Liver (tissue), 9 donors: ENCODE results near the gene S100PBP. TPM values are rescaled to one million over a fixed set of nuclear protein-coding genes. Genes with fewer than 3 reads are reported as not detected.
A peak's percentile ranks its signal among the peaks of the same experiment; 100 is the strongest.

Source experiments
- DNase-seq: peaks from one replicate; pipeline ENCODE4 v3.0.0-alpha.2; 2017; ENCODE audit warnings: low spot score
- H3K27ac ChIP-seq, 2 donors: one replicate each; pipeline ENCODE4 v1.7.0; 2013; ENCODE audit warnings: inconsistent platforms in 2 of 2, low read length in 2 of 2, control low read depth in 1 of 2, low read depth in 1 of 2, mild to moderate bottlenecking in 1 of 2
- H3K27me3 ChIP-seq, 4 donors: one replicate each; pipeline versions ENCODE4 v1.6.1 to v1.7.0; 2013; ENCODE audit warnings: low read length in 3 of 4, inconsistent platforms in 1 of 4, mild to moderate bottlenecking in 1 of 4, moderate library complexity in 1 of 4; ENCODE audit not compliant: control insufficient read depth in 4 of 4, insufficient read depth in 4 of 4
- H3K36me3 ChIP-seq, 4 donors: one replicate each; pipeline versions ENCODE4 v1.6.1 to v1.7.0; 2013; ENCODE audit warnings: low read length in 3 of 4, mild to moderate bottlenecking in 3 of 4, low read depth in 1 of 4, moderate library complexity in 1 of 4; ENCODE audit not compliant: control insufficient read depth in 4 of 4, insufficient read depth in 3 of 4
- H3K4me1 ChIP-seq, 4 donors: one replicate each; pipeline versions ENCODE4 v1.6.1 to v1.7.0; 2013; ENCODE audit warnings: low read length in 3 of 4, mild to moderate bottlenecking in 3 of 4, moderate library complexity in 1 of 4; ENCODE audit not compliant: control insufficient read depth in 4 of 4, insufficient read depth in 4 of 4
- H3K4me3 ChIP-seq, 3 donors: one replicate each; pipeline versions ENCODE4 v1.6.1 to v1.7.0; 2013; ENCODE audit warnings: low read length in 3 of 3, control low read depth in 1 of 3, low read depth in 1 of 3, mild to moderate bottlenecking in 1 of 3
- H3K9ac ChIP-seq, 2 donors: one replicate each; pipeline ENCODE4 v1.7.0; 2013; ENCODE audit warnings: low read length in 2 of 2, mild to moderate bottlenecking in 2 of 2, moderate library complexity in 2 of 2, control low read depth in 1 of 2, low read depth in 1 of 2
- H3K9me3 ChIP-seq, 4 donors: one replicate each; pipeline versions ENCODE4 v1.6.1 to v1.7.0; 2013; ENCODE audit warnings: low read length in 3 of 4; ENCODE audit not compliant: control insufficient read depth in 4 of 4
- EGR1 ChIP-seq, 2 donors: IDR thresholded peaks; 2 replicates each; pipeline ENCODE4 v1.6.1; 2016 to 2018; ENCODE audit warnings: antibody characterized with exemption in 2 of 2, low read depth in 2 of 2
- FOXA1 ChIP-seq: IDR thresholded peaks from 2 replicates; pipeline ENCODE4 v1.6.1; 2016; ENCODE audit warnings: antibody characterized with exemption
- FOXA2 ChIP-seq: IDR thresholded peaks from 2 replicates; pipeline ENCODE4 v1.6.1; 2016; ENCODE audit warnings: antibody characterized with exemption
- GABPA ChIP-seq, 2 donors: IDR thresholded peaks in 1 of 2; conservative IDR thresholded peaks in 1 of 2; 2 replicates each; pipeline ENCODE4 v1.6.1; 2016; ENCODE audit warnings: antibody characterized with exemption in 2 of 2, mild to moderate bottlenecking in 1 of 2, moderate library complexity in 1 of 2
- HNF4A ChIP-seq, 2 donors: conservative IDR thresholded peaks; 2 replicates each; pipeline ENCODE4 v1.6.1; 2016; ENCODE audit warnings: antibody characterized with exemption in 2 of 2, mild to moderate bottlenecking in 2 of 2
- HNF4G ChIP-seq: IDR thresholded peaks from 2 replicates; pipeline ENCODE4 v1.6.1; 2016; ENCODE audit warnings: antibody characterized with exemption
- JUND ChIP-seq, 2 donors: IDR thresholded peaks; 2 replicates each; pipeline ENCODE4 v1.6.1; 2016; ENCODE audit warnings: antibody characterized with exemption in 2 of 2
- NR2F2 ChIP-seq: IDR thresholded peaks from 2 replicates; pipeline ENCODE4 v1.6.1; 2016; ENCODE audit warnings: antibody characterized with exemption
- RAD21 ChIP-seq, 2 donors: IDR thresholded peaks; 2 replicates each; pipeline ENCODE4 v1.6.1; 2016; ENCODE audit warnings: antibody characterized with exemption in 2 of 2, mild to moderate bottlenecking in 2 of 2
- RXRA ChIP-seq, 2 donors: IDR thresholded peaks; 2 replicates each; pipeline ENCODE4 v1.6.1; 2017 to 2018; ENCODE audit warnings: antibody characterized with exemption in 2 of 2, mild to moderate bottlenecking in 1 of 2
- SP1 ChIP-seq: IDR thresholded peaks from 2 replicates; pipeline ENCODE4 v1.6.1; 2018; ENCODE audit warnings: antibody characterized with exemption, mild to moderate bottlenecking
- TAF1 ChIP-seq: conservative IDR thresholded peaks from 2 replicates; pipeline ENCODE4 v1.6.1; 2016; ENCODE audit warnings: antibody characterized with exemption, mild to moderate bottlenecking
- YY1 ChIP-seq: IDR thresholded peaks from 2 replicates; pipeline ENCODE4 v1.6.1; 2016; ENCODE audit warnings: antibody characterized with exemption, mild to moderate bottlenecking
- WGBS: extraction: QIAGEN DNeasy Blood & Tissue Kit; methylation state at CpG from one replicate; pipeline ENCODE4 v1.1.7; 2013; 5-methylcytosine and 5-hydroxymethylcytosine counted together
- polyA plus RNA-seq, 2 donors: library from polyadenylated mRNA; stranded (reverse) in 1 of 2; unstranded in 1 of 2; fragments of 200-250 nt in 1 of 2; fragments of >200 nt in 1 of 2; fragmentation: Nextera tagmentation in 1 of 2; extraction: Ambion mirVana in 1 of 2; gene quantifications; one replicate each; pipeline versions ENCODE4 v1.2.1 to v1.2.3, GENCODE V29; 2013 to 2015
- total RNA-seq, 2 donors: library from RNA; depleted of rRNA; stranded (reverse); fragments of >200 nt; gene quantifications; one replicate each; pipeline ENCODE4 v1.2.3, GENCODE V29; 2014
- TF ChIP-seq, protein P1 (sequence below): IDR thresholded peaks from 2 replicates; pipeline ENCODE4 v1.6.1; 2016; ENCODE audit warnings: antibody characterized with exemption
- TF ChIP-seq, protein P2 (sequence below): fragments of 150-350 bp; IDR thresholded peaks from 2 replicates; pipeline ENCODE4 v1.5.1; 2017; ENCODE audit warnings: improper control_type of control experiment, low read depth, low read length; ENCODE audit not compliant: missing input control
- TF ChIP-seq, protein P3 (sequence below): IDR thresholded peaks from 2 replicates; pipeline ENCODE4 v1.6.1; 2016; ENCODE audit warnings: antibody characterized with exemption
- TF ChIP-seq, protein P4 (sequence below): IDR thresholded peaks from 2 replicates; pipeline ENCODE4 v1.6.1; 2016; ENCODE audit warnings: antibody characterized with exemption
- TF ChIP-seq, protein P5 (sequence below): IDR thresholded peaks from 2 replicates; pipeline ENCODE4 v1.6.1; 2016; ENCODE audit warnings: antibody characterized with exemption, mild to moderate bottlenecking
- donor health status: healthy.
- donor health status: healthy.
- donor health status: healthy.
- donor health status: healthy.
- donor health status: healthy.

S100PBP gene
- total and polyA plus RNA-seq, 4 donors, result 1.9 to 24.8 (median 11.1) TPM

DNA sequence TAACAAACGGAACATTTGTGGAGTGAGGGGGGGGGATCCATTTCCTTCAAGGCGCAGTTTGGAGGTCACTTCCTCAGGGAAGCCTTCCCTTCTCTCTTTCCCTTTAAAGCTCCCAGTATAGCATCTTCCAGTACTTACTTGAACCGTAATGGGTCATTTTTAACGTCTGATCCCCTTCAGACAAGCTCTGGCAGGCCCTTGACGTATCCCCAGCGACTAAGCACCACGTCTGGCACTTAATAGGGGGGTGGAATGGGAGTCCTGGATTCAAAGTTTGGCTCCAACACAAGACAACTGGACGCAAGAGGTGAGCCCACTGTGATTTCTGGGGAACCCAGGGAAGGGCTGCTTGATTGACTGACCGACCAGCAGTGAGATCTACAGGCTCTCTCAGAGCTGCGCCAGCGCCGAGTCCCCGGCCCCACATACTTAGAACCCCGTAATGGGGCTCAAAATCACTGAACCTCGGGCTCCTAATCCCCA, 736 bp upstream of the S100PBP start:
- Histone ChIP-seq H3K9me3 (no peaks in the 10 kb centered on the region), H3K27ac (peak overlapping the region; percentile 85 to 97), H3K4me1 (peaks cover 0 to 29% (median 17%) of the 10 kb centered on the region in 4 donors), H3K4me3 (peak overlapping the region; percentile 79 to 84 (median 82)), H3K9ac (peak overlapping the region; percentile 69 to 89), H3K27me3 (no peaks in the 10 kb centered on the region), H3K36me3 (no peaks in the 10 kb centered on the region)
- TF ChIP-seq YY1, result no peak
- TF ChIP-seq, protein P1, sequence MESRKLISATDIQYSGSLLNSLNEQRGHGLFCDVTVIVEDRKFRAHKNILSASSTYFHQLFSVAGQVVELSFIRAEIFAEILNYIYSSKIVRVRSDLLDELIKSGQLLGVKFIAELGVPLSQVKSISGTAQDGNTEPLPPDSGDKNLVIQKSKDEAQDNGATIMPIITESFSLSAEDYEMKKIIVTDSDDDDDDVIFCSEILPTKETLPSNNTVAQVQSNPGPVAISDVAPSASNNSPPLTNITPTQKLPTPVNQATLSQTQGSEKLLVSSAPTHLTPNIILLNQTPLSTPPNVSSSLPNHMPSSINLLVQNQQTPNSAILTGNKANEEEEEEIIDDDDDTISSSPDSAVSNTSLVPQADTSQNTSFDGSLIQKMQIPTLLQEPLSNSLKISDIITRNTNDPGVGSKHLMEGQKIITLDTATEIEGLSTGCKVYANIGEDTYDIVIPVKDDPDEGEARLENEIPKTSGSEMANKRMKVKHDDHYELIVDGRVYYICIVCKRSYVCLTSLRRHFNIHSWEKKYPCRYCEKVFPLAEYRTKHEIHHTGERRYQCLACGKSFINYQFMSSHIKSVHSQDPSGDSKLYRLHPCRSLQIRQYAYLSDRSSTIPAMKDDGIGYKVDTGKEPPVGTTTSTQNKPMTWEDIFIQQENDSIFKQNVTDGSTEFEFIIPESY, result no peak
- TF ChIP-seq JUND (IDR thresholded peaks at IDR 0.05), result no peak
- no peak for TF ChIP-seq HNF4A (conservative IDR thresholded peaks at IDR 0.05)
- no peak for TF ChIP-seq FOXA2
- no peak for TF ChIP-seq NR2F2
- no peak for TF ChIP-seq GABPA (IDR thresholded peaks at IDR 0.05 in 1 of 2, conservative IDR thresholded peaks at IDR 0.05 in 1 of 2)
- TF ChIP-seq EGR1 (IDR thresholded peaks at IDR 0.05; ENCODE audit: low read depth in 2 of 2), result no peak
- no peak for TF ChIP-seq TAF1
- TF ChIP-seq, protein P2, sequence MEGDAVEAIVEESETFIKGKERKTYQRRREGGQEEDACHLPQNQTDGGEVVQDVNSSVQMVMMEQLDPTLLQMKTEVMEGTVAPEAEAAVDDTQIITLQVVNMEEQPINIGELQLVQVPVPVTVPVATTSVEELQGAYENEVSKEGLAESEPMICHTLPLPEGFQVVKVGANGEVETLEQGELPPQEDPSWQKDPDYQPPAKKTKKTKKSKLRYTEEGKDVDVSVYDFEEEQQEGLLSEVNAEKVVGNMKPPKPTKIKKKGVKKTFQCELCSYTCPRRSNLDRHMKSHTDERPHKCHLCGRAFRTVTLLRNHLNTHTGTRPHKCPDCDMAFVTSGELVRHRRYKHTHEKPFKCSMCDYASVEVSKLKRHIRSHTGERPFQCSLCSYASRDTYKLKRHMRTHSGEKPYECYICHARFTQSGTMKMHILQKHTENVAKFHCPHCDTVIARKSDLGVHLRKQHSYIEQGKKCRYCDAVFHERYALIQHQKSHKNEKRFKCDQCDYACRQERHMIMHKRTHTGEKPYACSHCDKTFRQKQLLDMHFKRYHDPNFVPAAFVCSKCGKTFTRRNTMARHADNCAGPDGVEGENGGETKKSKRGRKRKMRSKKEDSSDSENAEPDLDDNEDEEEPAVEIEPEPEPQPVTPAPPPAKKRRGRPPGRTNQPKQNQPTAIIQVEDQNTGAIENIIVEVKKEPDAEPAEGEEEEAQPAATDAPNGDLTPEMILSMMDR, result no peak
- TF ChIP-seq, protein P3, sequence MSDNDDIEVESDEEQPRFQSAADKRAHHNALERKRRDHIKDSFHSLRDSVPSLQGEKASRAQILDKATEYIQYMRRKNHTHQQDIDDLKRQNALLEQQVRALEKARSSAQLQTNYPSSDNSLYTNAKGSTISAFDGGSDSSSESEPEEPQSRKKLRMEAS, result no peak
- TF ChIP-seq RXRA (IDR thresholded peaks at IDR 0.05), result no peak
- TF ChIP-seq, protein P4, sequence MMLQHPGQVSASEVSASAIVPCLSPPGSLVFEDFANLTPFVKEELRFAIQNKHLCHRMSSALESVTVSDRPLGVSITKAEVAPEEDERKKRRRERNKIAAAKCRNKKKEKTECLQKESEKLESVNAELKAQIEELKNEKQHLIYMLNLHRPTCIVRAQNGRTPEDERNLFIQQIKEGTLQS, result no peak
- TF ChIP-seq, protein P5, sequence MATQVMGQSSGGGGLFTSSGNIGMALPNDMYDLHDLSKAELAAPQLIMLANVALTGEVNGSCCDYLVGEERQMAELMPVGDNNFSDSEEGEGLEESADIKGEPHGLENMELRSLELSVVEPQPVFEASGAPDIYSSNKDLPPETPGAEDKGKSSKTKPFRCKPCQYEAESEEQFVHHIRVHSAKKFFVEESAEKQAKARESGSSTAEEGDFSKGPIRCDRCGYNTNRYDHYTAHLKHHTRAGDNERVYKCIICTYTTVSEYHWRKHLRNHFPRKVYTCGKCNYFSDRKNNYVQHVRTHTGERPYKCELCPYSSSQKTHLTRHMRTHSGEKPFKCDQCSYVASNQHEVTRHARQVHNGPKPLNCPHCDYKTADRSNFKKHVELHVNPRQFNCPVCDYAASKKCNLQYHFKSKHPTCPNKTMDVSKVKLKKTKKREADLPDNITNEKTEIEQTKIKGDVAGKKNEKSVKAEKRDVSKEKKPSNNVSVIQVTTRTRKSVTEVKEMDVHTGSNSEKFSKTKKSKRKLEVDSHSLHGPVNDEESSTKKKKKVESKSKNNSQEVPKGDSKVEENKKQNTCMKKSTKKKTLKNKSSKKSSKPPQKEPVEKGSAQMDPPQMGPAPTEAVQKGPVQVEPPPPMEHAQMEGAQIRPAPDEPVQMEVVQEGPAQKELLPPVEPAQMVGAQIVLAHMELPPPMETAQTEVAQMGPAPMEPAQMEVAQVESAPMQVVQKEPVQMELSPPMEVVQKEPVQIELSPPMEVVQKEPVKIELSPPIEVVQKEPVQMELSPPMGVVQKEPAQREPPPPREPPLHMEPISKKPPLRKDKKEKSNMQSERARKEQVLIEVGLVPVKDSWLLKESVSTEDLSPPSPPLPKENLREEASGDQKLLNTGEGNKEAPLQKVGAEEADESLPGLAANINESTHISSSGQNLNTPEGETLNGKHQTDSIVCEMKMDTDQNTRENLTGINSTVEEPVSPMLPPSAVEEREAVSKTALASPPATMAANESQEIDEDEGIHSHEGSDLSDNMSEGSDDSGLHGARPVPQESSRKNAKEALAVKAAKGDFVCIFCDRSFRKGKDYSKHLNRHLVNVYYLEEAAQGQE, result no peak
- TF ChIP-seq HNF4G, result no peak
- TF ChIP-seq RAD21 (IDR thresholded peaks at IDR 0.05), result no peak
- TF ChIP-seq SP1, result no peak
- no peak for TF ChIP-seq FOXA1
- no peak for DNase-seq
- under 1% methylated on average over 15 of the region's 15 CpGs for WGBS
